Ishikawa (cell line): ENCODE measurements around the gene BOK.

ENCODE experiments used
- CEBPB ChIP-seq: IDR thresholded peaks from 2 replicates; pipeline ENCODE4 v1.6.1; 2012
- CREB1 ChIP-seq: IDR thresholded peaks from 2 replicates; pipeline ENCODE4 v1.6.1; 2012; ENCODE audit warnings: low read depth
- EGR1 ChIP-seq: IDR thresholded peaks from 2 replicates; pipeline ENCODE4 v1.6.1; 2012
- EP300 ChIP-seq: IDR thresholded peaks from 2 replicates; pipeline ENCODE4 v1.6.1; 2012; ENCODE audit warnings: borderline replicate concordance
- FOXM1 ChIP-seq: IDR thresholded peaks from 2 replicates; pipeline ENCODE4 v1.6.1; 2012; ENCODE audit warnings: low read depth, borderline replicate concordance
- NFIC ChIP-seq: IDR thresholded peaks from 2 replicates; pipeline ENCODE4 v1.6.1; 2012
- RAD21 ChIP-seq: IDR thresholded peaks from 2 replicates; pipeline ENCODE4 v1.6.1; 2012; ENCODE audit warnings: low read depth
- TAF1 ChIP-seq: IDR thresholded peaks from 2 replicates; pipeline ENCODE4 v1.6.1; 2012; ENCODE audit warnings: low read depth, mild to moderate bottlenecking
- TCF12 ChIP-seq: IDR thresholded peaks from 2 replicates; pipeline ENCODE4 v1.6.1; 2012; ENCODE audit warnings: low read depth
- TEAD4 ChIP-seq: IDR thresholded peaks from 2 replicates; pipeline ENCODE4 v1.6.1; 2012
- YY1 ChIP-seq: IDR thresholded peaks from 2 replicates; pipeline ENCODE4 v1.6.1; 2012; ENCODE audit warnings: low read depth
- ZBTB7A ChIP-seq: IDR thresholded peaks from 2 replicates; pipeline ENCODE4 v1.6.1; 2012; ENCODE audit warnings: low read depth
- TF ChIP-seq, protein P1 (sequence below): IDR thresholded peaks from 2 replicates; pipeline ENCODE4 v1.6.1; 2012
- TF ChIP-seq, protein P2 (sequence below): IDR thresholded peaks from 2 replicates; pipeline ENCODE4 v1.6.1; 2012
- TF ChIP-seq, protein P3 (sequence below): IDR thresholded peaks from 2 replicates; pipeline ENCODE4 v1.6.1; 2012; ENCODE audit warnings: low read depth, mild to moderate bottlenecking

Gene BOK

DNA sequence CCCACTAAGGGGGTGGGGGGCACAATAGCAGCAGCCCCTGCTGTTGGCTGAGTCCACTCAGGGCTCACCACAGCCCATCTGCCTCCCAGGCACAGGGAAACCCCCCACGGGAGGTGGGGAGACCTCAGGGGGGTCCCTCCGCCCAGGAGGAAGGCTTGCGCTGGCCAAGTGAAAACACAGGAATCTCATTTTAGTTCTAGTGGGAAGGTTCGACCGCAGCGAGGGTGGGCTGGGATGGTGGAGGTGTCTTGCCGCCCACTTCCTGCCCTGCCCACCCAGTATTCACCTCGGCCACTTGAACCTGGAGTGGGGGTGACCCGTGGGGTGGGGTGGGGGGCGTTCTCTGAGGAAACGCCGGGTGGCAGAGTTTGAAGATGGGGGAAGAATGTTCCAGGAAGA lies 6.9 kb upstream of the BOK start:
- TF ChIP-seq, protein P1, sequence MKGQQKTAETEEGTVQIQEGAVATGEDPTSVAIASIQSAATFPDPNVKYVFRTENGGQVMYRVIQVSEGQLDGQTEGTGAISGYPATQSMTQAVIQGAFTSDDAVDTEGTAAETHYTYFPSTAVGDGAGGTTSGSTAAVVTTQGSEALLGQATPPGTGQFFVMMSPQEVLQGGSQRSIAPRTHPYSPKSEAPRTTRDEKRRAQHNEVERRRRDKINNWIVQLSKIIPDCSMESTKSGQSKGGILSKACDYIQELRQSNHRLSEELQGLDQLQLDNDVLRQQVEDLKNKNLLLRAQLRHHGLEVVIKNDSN = no peak
- TF ChIP-seq CREB1 = no peak
- TF ChIP-seq CEBPB = no peak
- no peak for TF ChIP-seq TEAD4

DNA sequence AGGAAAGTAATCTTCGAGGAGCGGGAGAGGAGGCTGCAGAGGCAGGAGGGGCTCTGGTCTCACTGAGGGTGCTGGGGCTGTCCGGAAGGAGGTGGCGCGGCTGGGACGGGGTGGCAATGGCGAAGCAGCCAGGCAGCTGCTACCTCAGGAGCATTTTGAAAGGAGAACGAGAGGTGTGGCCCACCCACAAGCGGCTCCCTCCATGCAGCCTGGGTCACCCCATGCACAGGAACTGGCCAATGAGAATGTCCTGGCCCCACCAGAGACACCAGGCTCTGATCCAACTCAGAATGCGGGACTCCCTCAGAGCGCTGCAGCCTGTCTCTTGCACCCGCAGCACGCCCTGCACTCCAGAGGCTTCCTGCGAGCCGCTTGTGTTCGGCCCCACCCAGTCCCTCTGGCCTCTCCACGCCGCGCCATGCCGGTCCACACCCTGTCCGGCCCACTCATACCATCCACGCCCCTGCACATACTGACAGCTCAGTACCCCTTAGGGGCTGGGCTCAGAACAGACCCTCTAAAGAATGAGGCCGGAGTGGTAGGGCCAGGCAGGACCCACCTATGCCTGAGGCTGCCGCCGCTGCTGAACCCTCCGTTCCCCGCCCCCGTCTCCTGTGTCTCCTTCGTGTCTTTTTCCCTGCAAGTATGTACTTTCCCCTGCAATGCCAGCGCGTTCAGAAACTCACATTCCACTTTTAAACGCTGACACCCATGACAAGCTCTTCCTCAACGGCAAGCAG lies 6.4 kb upstream of the BOK start:
- TF ChIP-seq, protein P1 = no peak
- TF ChIP-seq FOXM1 (no peak), NFIC (no peak), YY1 (no peak), CREB1 (no peak), TEAD4 (no peak), RAD21 (no peak), ZBTB7A (no peak), TAF1 (no peak)

DNA sequence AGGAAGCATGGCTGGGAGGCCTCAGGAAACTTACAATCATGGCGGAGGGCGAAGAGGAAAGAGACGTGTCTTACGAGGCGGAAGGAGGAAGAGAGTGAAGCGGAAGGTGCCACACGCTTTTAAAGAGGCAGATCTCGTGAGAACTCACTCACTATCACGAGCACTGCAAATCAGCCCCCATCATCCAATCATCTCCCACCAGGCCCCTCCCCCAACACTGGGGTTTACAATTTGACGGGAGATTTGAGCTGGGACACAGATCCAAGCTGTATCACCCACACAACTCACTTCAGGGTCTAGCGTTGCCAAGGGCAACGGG lies 5.1 kb upstream of the BOK start:
- TF ChIP-seq TEAD4 (no peak), CEBPB (no peak), TAF1 (no peak), FOXM1 (no peak), YY1 (no peak), CREB1 (no peak), RAD21 (no peak), TCF12 (no peak), EP300 (no peak), NFIC (no peak), EGR1 (no peak)
- TF ChIP-seq, protein P1 = no peak
- TF ChIP-seq, protein P2, sequence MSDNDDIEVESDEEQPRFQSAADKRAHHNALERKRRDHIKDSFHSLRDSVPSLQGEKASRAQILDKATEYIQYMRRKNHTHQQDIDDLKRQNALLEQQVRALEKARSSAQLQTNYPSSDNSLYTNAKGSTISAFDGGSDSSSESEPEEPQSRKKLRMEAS = no peak
- TF ChIP-seq, protein P3, sequence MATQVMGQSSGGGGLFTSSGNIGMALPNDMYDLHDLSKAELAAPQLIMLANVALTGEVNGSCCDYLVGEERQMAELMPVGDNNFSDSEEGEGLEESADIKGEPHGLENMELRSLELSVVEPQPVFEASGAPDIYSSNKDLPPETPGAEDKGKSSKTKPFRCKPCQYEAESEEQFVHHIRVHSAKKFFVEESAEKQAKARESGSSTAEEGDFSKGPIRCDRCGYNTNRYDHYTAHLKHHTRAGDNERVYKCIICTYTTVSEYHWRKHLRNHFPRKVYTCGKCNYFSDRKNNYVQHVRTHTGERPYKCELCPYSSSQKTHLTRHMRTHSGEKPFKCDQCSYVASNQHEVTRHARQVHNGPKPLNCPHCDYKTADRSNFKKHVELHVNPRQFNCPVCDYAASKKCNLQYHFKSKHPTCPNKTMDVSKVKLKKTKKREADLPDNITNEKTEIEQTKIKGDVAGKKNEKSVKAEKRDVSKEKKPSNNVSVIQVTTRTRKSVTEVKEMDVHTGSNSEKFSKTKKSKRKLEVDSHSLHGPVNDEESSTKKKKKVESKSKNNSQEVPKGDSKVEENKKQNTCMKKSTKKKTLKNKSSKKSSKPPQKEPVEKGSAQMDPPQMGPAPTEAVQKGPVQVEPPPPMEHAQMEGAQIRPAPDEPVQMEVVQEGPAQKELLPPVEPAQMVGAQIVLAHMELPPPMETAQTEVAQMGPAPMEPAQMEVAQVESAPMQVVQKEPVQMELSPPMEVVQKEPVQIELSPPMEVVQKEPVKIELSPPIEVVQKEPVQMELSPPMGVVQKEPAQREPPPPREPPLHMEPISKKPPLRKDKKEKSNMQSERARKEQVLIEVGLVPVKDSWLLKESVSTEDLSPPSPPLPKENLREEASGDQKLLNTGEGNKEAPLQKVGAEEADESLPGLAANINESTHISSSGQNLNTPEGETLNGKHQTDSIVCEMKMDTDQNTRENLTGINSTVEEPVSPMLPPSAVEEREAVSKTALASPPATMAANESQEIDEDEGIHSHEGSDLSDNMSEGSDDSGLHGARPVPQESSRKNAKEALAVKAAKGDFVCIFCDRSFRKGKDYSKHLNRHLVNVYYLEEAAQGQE = no peak

DNA sequence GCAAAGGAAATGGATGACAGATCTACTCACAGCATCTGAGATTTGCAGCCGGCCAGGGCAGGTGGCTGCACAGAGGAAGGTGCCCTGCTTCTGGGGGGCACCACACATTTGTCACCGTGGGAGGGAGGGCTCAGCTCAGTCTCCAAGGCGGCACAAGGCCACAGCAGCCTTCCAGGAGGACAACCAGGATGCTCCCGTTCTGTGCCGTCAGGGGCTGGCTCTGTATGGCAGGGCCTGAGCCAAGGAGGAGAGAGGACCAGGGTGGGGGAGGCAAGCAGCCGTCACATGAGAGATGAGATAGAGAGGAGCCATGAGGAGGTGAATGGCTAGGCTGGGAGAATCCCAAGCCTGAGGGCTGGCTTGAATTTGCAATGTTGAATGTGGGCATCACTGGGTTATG lies 4.6 kb upstream of the BOK start:
- TF ChIP-seq TCF12 (no peak), EP300 (no peak), TEAD4 (no peak)
- TF ChIP-seq, protein P1 = no peak
- TF ChIP-seq, protein P2 = no peak

DNA sequence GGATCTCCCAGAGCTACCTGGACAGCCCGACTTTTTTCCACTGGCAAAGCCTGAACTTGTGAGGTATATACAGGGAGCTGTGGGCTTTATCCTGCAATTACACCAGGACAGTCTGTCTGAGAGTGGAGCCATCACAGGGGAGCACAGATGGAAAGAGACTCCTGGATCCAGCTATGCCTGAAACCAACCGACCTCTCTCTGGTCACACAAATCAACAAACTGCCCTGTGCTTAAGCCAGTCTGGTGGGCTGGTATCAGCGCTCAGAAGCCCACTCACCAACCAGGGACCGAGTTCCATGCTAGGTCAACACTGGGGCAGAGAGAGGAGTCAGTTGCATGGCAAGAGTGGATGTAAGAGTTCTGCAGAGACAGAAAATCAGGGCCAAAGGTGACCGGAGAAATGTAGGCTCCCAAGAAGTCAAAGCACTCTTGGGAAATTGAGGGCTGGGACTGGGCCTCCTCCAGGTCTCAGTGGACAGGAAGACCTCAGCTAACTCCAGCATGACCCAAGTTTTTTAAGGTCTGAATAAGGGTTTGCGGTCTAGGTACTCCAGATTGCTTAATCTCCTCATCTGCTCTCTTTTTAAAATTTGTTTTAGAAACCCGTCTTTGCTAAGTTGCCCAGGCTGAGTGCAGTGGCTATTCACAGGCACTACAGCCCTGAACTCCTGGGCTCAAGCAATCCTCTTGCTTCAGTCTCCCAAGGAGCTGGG lies 3.8 kb upstream of the BOK start:
- TF ChIP-seq TEAD4 (no peak), RAD21 (no peak), CEBPB (no peak), CREB1 (no peak), FOXM1 (no peak), YY1 (no peak), ZBTB7A (no peak)
- TF ChIP-seq, protein P1 = no peak

DNA sequence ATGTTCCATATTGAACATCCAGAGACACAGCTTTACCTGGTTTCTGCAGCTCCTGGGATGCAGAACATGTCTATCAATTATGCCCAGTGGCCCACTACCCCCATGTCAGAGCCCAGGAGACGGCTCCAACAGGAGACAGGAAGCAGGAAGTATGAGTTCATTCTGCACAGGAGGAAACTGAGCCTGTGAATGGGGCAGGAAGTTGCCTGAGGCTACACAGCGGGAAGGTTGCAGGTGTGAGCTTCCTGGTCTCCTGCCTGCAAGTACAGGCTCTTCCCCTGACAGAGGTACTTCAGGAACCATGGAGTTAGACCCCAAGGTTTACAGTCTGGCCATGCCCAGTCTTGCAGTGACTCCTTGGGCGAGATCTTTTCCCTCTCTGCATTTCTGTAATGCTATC lies 2.8 kb upstream of the BOK start:
- TF ChIP-seq EGR1 (no peak), FOXM1 (no peak), ZBTB7A (no peak), CEBPB (no peak), NFIC (no peak), TEAD4 (no peak), TCF12 (no peak)
- TF ChIP-seq, protein P1 = no peak
